Measurements from ENCODE around the gene BMPR1B. TPM values are rescaled to one million over a fixed set of nuclear protein-coding genes. Genes with fewer than 3 reads are reported as not detected.
"Not testable (repeated sequence)": the region's sequence is repeated elsewhere in the genome, so short reads cannot be mapped to it uniquely, and the experiment has no call there.

Gene BMPR1B
- total RNA-seq, 1 donor from 2014 or later = 0.93 TPM

GRCh38 chr4:95120456-95120855 lies 362.7 kb downstream of the BMPR1B start:
- DNase-seq (ENCODE audit: low spot score) (no peak), ATAC-seq (no peak)

DNA sequence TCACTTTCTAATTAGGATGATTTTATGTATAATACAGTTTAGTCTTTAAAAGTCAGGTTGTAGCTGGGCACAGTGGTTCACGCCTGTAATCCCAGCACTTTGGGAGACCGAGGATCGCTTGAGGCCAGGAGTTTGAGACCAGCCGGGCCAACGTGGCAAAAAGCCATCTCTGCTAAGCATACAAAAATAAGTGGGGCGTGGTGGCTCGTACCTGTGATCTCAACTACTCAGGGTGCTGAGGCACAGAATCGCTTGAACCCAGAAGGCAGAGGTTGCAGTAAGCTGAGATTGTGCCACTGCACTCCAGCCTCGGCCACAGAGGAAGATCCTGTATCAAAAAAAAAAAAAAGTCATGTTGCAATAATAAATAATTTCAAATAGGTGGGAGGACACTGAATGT lies 364.2 kb downstream of the BMPR1B start:
- DNase-seq (ENCODE audit: low spot score) (no peak), ATAC-seq (no peak)

- peak; percentile 34 for ATAC-seq
- DNase-seq (ENCODE audit: low spot score) = no peak
Measured at GRCh38 chr4:95124906-95125504, 367.2 kb downstream of the BMPR1B start.

GRCh38 chr4:95129031-95129430 lies 371.3 kb downstream of the BMPR1B start:
- ATAC-seq (no peak), DNase-seq (ENCODE audit: low spot score) (no peak)

DNA sequence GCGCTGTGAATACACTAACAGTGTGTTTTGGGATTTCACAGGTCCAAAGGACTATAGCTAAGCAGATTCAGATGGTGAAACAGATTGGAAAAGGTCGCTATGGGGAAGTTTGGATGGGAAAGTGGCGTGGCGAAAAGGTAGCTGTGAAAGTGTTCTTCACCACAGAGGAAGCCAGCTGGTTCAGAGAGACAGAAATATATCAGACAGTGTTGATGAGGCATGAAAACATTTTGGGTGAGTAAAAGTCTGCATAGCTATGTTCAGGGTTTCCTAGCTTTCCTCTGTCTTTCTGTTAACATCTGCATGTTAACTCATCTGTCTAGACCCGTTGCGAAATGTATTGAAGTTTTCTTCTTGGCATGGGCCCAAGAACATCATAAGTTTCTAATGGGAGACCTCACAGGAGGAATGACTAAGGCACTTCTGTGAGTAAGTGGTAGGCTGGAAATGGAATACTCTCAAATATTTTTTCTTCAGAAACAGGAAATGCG lies 372.1 kb downstream of the BMPR1B start:
- DNase-seq (ENCODE audit: low spot score) = no peak

DNA sequence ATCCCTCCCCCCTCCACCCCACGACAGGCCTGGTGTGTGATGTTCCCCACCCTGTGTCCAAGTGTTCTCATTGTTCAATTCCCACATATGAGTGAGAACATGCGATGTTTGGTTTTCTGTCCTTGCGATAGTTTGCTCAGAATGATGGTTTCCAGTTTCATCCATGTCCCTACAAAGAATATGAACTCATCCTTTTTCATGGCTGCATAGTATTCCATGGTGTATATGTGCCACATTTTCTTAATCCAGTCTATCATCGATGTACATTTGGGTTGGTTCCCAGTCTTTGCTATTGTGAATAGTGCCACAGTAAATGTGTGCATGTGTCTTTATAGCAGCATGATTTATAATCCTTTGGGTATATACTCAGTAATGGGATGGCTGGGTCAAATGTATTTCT lies 376.3 kb downstream of the BMPR1B start:
- DNase-seq (ENCODE audit: low spot score) = not testable (repeated sequence)

More for the DNA sequence above, 372.1 kb downstream of the BMPR1B start:
- ATAC-seq = no peak

DNA sequence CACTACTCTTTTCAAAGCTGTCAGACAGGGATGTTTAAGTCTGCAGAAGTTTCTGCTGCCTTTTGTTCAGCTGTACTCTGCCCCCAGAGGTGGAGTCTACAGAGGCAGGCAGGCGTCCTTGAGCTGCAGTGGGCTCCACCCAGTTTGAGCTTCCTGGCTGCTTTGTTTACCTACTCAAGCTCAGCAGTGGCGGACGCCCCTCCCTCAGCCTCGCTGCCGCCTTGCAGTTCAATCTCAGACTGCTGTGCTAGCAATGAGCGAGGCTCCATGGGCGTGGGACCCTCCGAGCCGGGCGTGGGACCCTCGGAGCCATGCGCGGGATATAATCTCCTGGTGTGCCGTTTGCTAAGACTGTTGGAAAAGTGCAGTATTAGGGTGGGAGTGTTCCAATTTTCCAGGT lies 381.7 kb downstream of the BMPR1B start:
- DNase-seq (ENCODE audit: low spot score) = not testable (repeated sequence)

More for the DNA sequence above, 376.3 kb downstream of the BMPR1B start:
- not testable (repeated sequence) for ATAC-seq

DNA sequence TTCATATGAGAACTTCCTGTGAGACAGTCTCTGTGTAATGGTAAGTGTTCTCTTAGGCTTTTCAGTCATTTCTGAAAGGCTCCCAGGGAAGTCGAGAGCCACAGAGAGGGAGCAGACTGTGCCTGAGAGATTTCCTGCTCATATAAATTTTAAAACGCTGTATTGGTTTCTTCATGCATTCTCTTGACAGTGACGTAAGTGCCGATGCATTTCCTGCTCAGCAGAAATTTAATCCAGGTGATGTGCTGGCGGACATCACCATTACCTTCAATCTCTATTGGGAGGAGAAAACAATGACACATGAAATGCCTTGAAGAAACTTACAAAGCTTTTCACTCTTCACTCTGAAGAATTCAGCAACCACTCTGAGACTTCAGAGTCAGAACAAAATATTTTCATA lies 383.6 kb downstream of the BMPR1B start:
- ATAC-seq = no peak
- no peak for DNase-seq (ENCODE audit: low spot score)

More for the DNA sequence above, 381.7 kb downstream of the BMPR1B start:
- ATAC-seq = not testable (repeated sequence)

- DNase-seq (ENCODE audit: low spot score) = no peak
- no peak for ATAC-seq
Measured at GRCh38 chr4:95142932-95143331, 385.2 kb downstream of the BMPR1B start.

- DNase-seq (ENCODE audit: low spot score) = no peak
- ATAC-seq = no peak
Measured at GRCh38 chr4:95151255-95151654, 393.5 kb downstream of the BMPR1B start.

DNA sequence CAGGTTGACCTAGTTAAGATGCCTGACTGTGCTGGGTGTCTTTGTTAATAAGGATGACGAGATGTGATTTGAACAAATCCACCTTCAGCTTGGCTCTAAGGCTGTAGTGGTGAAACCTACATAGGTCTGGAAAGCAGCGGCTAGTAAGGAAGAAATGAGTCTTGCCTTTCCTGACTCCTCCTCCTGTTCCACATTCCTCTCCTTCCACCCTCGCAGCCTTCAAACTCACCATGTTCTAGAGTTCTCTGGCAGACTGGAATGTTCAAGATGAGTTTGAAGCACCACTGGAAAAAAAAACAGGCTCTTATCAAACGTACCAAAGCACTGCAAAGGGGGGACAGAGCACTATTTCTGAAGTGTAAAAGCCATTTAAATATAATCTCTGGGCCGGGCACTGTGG lies 395.4 kb downstream of the BMPR1B start:
- ATAC-seq (no peak), DNase-seq (ENCODE audit: low spot score) (no peak)

- DNase-seq (ENCODE audit: low spot score) = no peak
- peak; percentile 57 for ATAC-seq
Measured at GRCh38 chr4:95155759-95156451, 398.1 kb downstream of the BMPR1B start.

DNA sequence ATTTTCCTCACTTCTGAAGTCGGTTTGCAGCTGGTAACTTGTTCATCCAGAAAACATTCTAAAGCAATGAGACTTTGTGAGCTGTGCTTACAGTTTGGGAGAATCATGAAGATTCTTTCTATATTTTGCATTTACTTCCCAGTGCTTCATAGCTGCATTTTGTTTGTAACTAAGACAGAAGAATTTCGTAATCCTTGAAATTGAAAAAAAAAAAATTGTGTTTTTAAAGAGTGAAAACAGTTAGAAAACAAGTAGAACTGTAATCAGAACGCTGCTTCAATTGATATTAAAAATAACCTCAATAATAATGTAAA lies 398.7 kb downstream of the BMPR1B start:
- DNase-seq (ENCODE audit: low spot score) = no peak
- no peak for ATAC-seq

GRCh38 chr4:95157596-95157995 lies 399.8 kb downstream of the BMPR1B start:
- ATAC-seq = no peak
- no peak for DNase-seq (ENCODE audit: low spot score)

DNA sequence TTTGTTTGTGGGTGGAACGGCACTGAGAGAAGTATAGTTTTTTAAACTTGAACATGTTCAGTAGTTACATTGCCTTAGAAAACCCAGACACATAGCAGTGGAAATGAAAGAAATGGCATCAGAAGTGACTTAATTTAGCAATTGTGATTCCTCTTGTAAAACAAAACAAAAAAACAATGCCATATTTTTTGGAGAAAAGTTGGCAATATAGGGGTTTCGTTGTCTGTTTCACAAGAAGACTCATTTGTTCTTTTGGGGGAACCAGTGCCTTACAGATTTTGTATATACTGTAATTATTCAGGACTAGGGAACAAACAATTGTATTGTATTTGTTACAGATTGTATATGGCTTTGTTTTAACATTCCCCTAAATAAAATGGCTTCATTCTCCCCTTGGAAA lies 400.3 kb downstream of the BMPR1B start:
- DNase-seq (ENCODE audit: low spot score) (no peak), ATAC-seq (no peak)

DNA sequence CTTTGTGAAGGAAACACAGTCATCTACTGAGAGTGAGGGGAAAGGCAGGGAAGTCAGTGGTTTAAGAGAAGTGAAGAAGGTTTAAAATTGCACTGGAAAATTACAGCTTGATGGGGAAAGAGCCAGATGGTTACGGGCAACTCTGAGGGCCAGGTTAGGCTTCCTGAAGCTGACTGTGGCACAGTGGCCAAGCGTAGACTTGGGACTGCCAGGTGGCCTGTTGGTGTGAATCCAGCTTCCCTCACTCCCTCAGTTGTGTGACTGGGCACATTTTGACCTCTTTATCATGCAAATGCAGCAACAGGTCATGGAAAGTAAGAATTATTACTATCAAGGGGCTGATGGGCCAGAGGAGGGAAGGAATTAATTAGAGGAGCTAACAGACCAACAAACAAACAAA lies 400.9 kb downstream of the BMPR1B start:
- no peak for DNase-seq (ENCODE audit: low spot score)
- no peak for ATAC-seq

- ATAC-seq = no peak
- DNase-seq (ENCODE audit: low spot score) = no peak
Measured at GRCh38 chr4:95159384-95159783, 401.6 kb downstream of the BMPR1B start.

DNA sequence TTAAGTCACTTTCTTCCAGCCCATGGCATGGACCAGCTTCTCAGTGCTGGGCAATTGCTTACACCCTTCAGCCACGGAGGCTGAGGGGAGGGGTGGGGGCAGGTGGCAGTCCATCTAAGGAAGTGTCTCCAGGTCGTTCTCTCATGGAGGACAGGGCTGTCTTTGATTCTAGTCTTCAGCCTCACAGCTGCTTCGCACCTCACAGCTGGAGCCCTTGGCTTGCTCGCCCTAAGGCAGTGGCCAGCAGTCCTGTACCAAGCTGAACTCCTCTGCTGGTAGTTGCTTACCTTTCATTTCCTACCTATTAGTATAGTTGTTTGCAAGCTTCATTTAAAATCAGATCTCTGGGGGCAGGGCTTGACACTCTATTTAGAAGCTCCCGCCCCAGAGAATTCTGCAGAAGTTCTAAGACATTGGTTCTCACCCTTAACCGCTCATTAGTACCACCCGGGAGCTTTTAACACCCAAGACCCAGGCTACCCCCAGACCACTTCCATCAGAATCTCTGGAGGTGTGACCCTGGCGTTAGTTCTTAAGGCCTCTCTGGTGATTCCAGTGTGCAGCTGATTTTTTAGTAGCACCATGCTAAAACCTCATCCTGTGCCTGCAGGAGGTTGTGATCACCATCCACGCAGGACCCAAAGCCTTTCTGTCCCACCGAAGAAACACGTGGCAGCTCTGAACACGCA lies 404.2 kb downstream of the BMPR1B start:
- DNase-seq (ENCODE audit: low spot score) (no peak), ATAC-seq (no peak)

DNA sequence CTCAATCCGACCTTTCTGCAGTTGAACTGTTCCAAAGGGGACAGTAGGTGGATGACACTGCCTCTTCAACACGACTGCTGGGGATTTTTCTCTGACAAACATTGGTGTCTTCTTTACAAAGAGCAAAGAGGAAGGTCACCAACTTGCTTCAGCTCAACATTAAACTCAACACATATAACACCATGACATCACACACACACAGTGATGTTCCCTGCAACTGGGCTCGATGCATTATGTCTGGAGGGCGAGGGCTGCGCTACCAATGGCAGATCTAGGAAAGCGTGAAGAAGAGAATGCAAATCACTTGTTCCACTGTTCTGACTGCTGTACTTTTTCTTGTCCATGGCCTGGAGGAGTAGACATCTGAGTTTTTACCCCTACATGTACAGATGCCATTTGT lies 405.1 kb downstream of the BMPR1B start:
- DNase-seq (ENCODE audit: low spot score) = no peak
- no peak for ATAC-seq

GRCh38 chr4:95165926-95166524 lies 408.3 kb downstream of the BMPR1B start:
- no peak for DNase-seq (ENCODE audit: low spot score)
- peak; percentile 93 for ATAC-seq

- no peak for ATAC-seq
- no peak for DNase-seq (ENCODE audit: low spot score)
Measured at GRCh38 chr4:95167805-95168204, 410.1 kb downstream of the BMPR1B start.

GRCh38 chr4:95170176-95170575 lies 412.4 kb downstream of the BMPR1B start:
- DNase-seq (ENCODE audit: low spot score) (no peak), ATAC-seq (no peak)

All from left lobe of liver (tissue), 2 donors.